Nephron (organoid): Measurements from ENCODE around the gene ELK4.

Source experiments
- H3K27ac Mint-ChIP-seq, 3 experiments: 2 replicates each; pipeline ENCODE4 v1.8.0; 2020; ENCODE audit warnings: mixed read lengths in 3 of 3, mild to moderate bottlenecking in 2 of 3, moderate library complexity in 1 of 3
- H3K27me3 Mint-ChIP-seq: 2 replicates; pipeline ENCODE4 v1.8.0; 2021; ENCODE audit warnings: low read depth, mild to moderate bottlenecking, moderate library complexity, mixed read lengths
- H3K36me3 Mint-ChIP-seq: 2 replicates; pipeline ENCODE4 v1.8.0; 2020; ENCODE audit warnings: low read depth, mixed read lengths
- H3K4me1 Mint-ChIP-seq: 2 replicates; pipeline ENCODE4 v1.8.0; 2020; ENCODE audit warnings: mixed read lengths
- H3K4me3 Mint-ChIP-seq, 3 experiments: 2 replicates each; pipeline ENCODE4 v1.8.0; 2020; ENCODE audit warnings: mild to moderate bottlenecking in 3 of 3, mixed read lengths in 3 of 3, moderate library complexity in 2 of 3
- H3K9me3 Mint-ChIP-seq: 2 replicates; pipeline ENCODE4 v1.8.0; 2020; ENCODE audit warnings: mixed read lengths
- TF ChIP-seq, protein P1 (sequence below), 3 experiments: fragments of 200-600 bp; sonication (generic); IDR thresholded peaks; one replicate each; pipeline ENCODE4 v1.5.0; 2021; ENCODE audit warnings: antibody characterized with exemption in 3 of 3; ENCODE audit not compliant: unreplicated experiment in 3 of 3

The ELK4 gene

DNA sequence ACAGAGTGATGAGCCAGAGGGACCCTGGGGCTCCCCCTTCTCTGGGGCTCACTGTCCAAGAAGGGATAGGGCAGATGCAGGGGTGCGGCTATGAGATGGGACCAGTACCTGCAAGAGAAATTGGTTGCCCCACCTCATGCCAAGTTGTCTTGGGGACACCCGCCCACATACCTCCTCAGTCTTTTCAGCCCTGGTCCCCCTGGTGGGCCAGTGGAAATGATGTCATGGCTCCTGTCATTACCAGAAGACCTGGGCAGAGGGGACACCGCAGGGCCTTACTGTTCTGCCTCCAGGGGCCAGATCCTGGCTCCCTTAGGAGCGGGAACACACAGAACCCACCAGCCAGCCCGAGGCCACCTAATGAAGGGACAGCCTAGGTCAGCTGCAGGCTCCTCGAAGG lies 64.1 kb downstream of the ELK4 start:
- Mint-ChIP-seq H3K27ac (no peak overlapping the region), H3K4me3 (peak overlapping the region in 1 of 3 experiments; percentile 67), H3K9me3 (peaks cover 7% of the 10 kb centered on the region), H3K36me3 (no peaks in the 10 kb centered on the region), H3K4me1 (peaks cover 11% of the 10 kb centered on the region), H3K27me3 (peaks cover 95% of the 10 kb centered on the region)
- TF ChIP-seq, protein P1, sequence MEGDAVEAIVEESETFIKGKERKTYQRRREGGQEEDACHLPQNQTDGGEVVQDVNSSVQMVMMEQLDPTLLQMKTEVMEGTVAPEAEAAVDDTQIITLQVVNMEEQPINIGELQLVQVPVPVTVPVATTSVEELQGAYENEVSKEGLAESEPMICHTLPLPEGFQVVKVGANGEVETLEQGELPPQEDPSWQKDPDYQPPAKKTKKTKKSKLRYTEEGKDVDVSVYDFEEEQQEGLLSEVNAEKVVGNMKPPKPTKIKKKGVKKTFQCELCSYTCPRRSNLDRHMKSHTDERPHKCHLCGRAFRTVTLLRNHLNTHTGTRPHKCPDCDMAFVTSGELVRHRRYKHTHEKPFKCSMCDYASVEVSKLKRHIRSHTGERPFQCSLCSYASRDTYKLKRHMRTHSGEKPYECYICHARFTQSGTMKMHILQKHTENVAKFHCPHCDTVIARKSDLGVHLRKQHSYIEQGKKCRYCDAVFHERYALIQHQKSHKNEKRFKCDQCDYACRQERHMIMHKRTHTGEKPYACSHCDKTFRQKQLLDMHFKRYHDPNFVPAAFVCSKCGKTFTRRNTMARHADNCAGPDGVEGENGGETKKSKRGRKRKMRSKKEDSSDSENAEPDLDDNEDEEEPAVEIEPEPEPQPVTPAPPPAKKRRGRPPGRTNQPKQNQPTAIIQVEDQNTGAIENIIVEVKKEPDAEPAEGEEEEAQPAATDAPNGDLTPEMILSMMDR (IDR thresholded peaks at IDR 0.05; ENCODE audit: unreplicated experiment in 3 of 3): no peak

DNA sequence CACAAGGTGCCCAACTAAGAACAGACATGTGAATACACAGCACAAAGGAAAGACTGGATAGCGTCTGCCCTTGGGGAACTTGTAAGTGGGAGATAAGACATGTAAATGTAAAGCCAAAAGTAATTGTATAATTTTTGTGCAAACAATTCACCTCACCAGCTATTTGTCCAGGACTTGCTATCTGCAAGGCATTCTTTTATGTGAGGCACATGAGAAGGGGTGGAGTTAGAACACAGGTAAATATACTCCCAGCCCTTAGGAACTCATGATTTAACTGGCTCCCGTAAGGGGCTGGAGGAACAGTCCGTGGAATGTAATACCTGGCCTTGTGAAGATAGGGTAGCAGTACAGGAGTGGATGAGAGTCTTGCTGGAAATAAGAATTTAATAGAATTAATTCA lies 66.0 kb downstream of the ELK4 start:
- Mint-ChIP-seq H3K27ac (no peak overlapping the region), H3K4me3 (no peak overlapping the region), H3K36me3 (peaks cover 6% of the 10 kb centered on the region), H3K9me3 (peaks cover 16% of the 10 kb centered on the region), H3K4me1 (peaks cover 5% of the 10 kb centered on the region), H3K27me3 (peaks cover 86% of the 10 kb centered on the region)
- TF ChIP-seq, protein P1 (IDR thresholded peaks at IDR 0.05; ENCODE audit: unreplicated experiment in 3 of 3): no peak

DNA sequence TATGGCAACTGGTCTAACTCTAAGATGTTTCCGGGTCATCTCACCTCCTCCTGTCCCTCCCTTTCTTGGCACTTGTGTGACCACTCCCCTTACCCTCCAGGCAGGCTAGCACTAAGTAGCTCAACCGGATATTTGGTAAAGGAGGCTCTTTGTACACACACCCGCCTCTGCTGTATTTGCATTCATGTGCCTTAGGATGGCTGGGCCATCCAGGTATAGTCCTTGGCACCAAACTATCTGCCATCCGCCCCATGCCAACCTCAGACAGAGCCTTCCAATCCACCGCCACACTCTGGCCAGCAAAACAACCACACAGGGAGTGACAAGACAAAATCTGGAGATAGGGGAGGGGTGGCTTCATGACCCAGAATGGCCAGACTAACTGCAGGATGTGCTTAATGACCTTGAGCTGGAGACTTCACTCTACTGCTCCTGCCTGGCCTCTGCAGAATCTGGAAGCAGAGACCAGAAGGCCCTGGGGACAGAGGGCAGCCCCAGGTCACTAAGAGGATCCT lies 67.8 kb downstream of the ELK4 start:
- Mint-ChIP-seq H3K36me3 (peaks cover 6% of the 10 kb centered on the region), H3K4me3 (no peak overlapping the region), H3K9me3 (peaks cover 32% of the 10 kb centered on the region), H3K27me3 (peaks cover 78% of the 10 kb centered on the region), H3K4me1 (no peaks in the 10 kb centered on the region), H3K27ac (no peak overlapping the region)
- TF ChIP-seq, protein P1 (IDR thresholded peaks at IDR 0.05; ENCODE audit: unreplicated experiment in 3 of 3): no peak

DNA sequence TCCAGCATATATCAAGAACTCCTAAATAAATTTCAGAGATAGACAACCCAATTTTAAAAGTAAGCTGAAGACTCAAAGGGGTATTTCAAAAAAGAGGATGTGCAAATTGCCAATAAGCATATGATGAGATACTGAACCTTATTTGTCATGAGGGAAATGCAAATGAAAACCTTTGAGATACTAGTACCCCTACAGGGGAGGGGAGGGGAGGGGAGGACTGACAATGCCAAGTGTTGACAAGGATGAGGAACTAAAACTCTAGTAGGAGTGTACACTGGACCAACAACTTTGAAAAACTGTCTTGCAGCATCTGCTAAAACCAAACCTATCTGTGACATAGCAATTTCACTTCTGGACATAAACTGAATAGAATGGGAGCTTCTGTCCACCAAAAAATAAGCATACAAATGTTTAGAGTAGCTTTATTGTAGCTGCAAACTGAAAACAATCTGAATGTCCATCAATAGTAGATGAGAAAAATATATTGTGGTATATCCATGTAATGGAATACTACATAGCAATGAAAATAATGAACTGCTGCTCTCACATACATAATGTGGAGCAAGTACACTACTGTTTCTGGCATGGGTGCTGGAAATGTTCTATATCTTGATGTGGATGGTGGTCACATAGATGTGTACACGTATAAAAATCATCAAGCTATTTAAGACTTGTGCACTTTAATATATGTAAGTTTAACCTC lies 70.2 kb downstream of the ELK4 start:
- Mint-ChIP-seq H3K27ac (no peak overlapping the region), H3K9me3 (peaks cover 39% of the 10 kb centered on the region), H3K4me1 (no peaks in the 10 kb centered on the region), H3K36me3 (peaks cover 6% of the 10 kb centered on the region), H3K4me3 (no peak overlapping the region), H3K27me3 (peaks cover 73% of the 10 kb centered on the region)
- TF ChIP-seq, protein P1 (IDR thresholded peaks at IDR 0.05; ENCODE audit: unreplicated experiment in 3 of 3): no peak
